Esophagus muscularis mucosa (tissue), 3 donors: ENCODE data around the gene PPP2R5D.

Source experiments
- CTCF ChIP-seq, 3 experiments: fragments of 200-600 bp in 2 of 3; fragments of 450-650 bp in 1 of 3; sonication (generic) in 2 of 3; IDR thresholded peaks; one replicate each; pipeline ENCODE4 v1.5.1; 2017 to 2019; ENCODE audit warnings: antibody characterized with exemption in 3 of 3, mild to moderate bottlenecking in 2 of 3, moderate library complexity in 1 of 3
- EP300 ChIP-seq: sonication (generic); formaldehyde crosslinking; IDR thresholded peaks from one replicate; pipeline ENCODE4 v1.6.1; 2017; ENCODE audit warnings: antibody characterized with exemption

DNA sequence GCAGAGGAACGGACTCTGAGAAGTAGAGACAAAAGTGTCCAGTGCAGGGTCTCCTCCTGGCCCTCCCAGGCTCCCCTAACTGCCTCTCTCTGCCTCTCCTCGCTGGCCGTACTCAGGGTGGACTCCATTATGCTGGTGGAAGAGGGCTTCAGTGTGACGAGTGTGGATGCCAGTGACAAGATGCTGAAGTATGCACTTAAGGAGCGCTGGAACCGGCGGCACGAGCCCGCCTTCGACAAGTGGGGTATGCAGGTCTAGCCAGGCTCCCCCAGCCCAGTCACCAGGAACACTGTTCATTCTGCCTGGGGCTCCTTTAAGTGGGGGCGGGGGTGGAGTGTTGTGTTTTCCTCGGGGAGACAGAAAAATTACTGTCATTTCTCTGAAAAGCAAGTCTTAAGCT lies 22.3 kb upstream of the PPP2R5D start:
- TF ChIP-seq EP300 = no peak
- no peak for TF ChIP-seq CTCF (IDR thresholded peaks at IDR 0.05)
